MM.1S (cell line): ENCODE data around the gene LDHAL6A.

Experiments
- DNase-seq: peaks from one replicate; pipeline ENCODE4 v3.0.0-alpha.2; 2015
- H2AFZ ChIP-seq: fragments of 300-600 bp; sonication (generic); 2 replicates; pipeline ENCODE4 v1.6.0; 2016; ENCODE audit warnings: antibody characterized with exemption, low read length
- H3F3A ChIP-seq: fragments of 300-600 bp; sonication (generic); 2 replicates; pipeline ENCODE4 v1.6.1; 2016; ENCODE audit warnings: mild to moderate bottlenecking, antibody characterized with exemption, low read length, moderate library complexity, mixed read lengths; ENCODE audit not compliant: insufficient read depth
- H3K27ac ChIP-seq: fragments of 300-600 bp; sonication (generic); 2 replicates; pipeline ENCODE4 v1.5.1; 2016; ENCODE audit warnings: mild to moderate bottlenecking, low read length
- H3K27me3 ChIP-seq: fragments of 300-600 bp; sonication (generic); replicated peaks from 2 replicates; pipeline ENCODE4 v1.6.0; 2016; ENCODE audit warnings: low read length; ENCODE audit not compliant: insufficient read depth
- H3K36me3 ChIP-seq: fragments of 300-600 bp; sonication (generic); replicated peaks from 2 replicates; pipeline ENCODE4 v1.6.1; 2016; ENCODE audit warnings: mild to moderate bottlenecking, low read length, mixed read lengths; ENCODE audit not compliant: insufficient read depth
- H3K4me1 ChIP-seq: fragments of 300-600 bp; sonication (generic); 2 replicates; pipeline ENCODE4 v1.6.1; 2016; ENCODE audit warnings: low read length, mixed read lengths
- H3K4me2 ChIP-seq: fragments of 300-600 bp; sonication (generic); 2 replicates; pipeline ENCODE4 v1.6.0; 2016; ENCODE audit warnings: low read depth, low read length
- H3K4me3 ChIP-seq: fragments of 300-600 bp; sonication (generic); 2 replicates; pipeline ENCODE4 v1.5.1; 2016; ENCODE audit warnings: low read length, mixed read lengths
- H3K79me2 ChIP-seq: fragments of 300-600 bp; sonication (generic); 2 replicates; pipeline ENCODE4 v1.6.1; 2016; ENCODE audit warnings: mixed run types, low read length, mixed read lengths
- H3K9ac ChIP-seq: fragments of 300-600 bp; sonication (generic); 2 replicates; pipeline ENCODE4 v1.6.1; 2016; ENCODE audit warnings: low read length, mixed read lengths
- H3K9me2 ChIP-seq: fragments of 300-600 bp; sonication (generic); replicated peaks from 2 replicates; pipeline ENCODE4 v1.6.1; 2016; ENCODE audit warnings: mild to moderate bottlenecking, low read length, mixed read lengths; ENCODE audit not compliant: insufficient read depth
- H3K9me3 ChIP-seq: fragments of 300-600 bp; sonication (generic); replicated peaks from 2 replicates; pipeline ENCODE4 v1.6.1; 2016; ENCODE audit warnings: mild to moderate bottlenecking, low read length, mixed read lengths; ENCODE audit not compliant: insufficient read depth
- H4K20me1 ChIP-seq: fragments of 300-600 bp; sonication (generic); 2 replicates; pipeline ENCODE4 v1.6.1; 2016; ENCODE audit warnings: mild to moderate bottlenecking, low read length, moderate library complexity, mixed read lengths; ENCODE audit not compliant: insufficient read depth
- EZH2 ChIP-seq: fragments of 300-600 bp; sonication (generic); optimal IDR thresholded peaks from 2 replicates; pipeline ENCODE3; 2017; ENCODE audit warnings: low read depth, mild to moderate bottlenecking, antibody characterized with exemption, low read length, mixed read lengths
- EZH2phosphoT487 ChIP-seq: fragments of 300-600 bp; sonication (generic); IDR thresholded peaks from 2 replicates; pipeline ENCODE4 v1.6.1; 2018; ENCODE audit warnings: antibody characterized with exemption, low read length
- TF ChIP-seq, protein P1 (sequence below): fragments of 300-600 bp; sonication (generic); IDR thresholded peaks from 2 replicates; pipeline ENCODE4 v1.5.1; 2016; ENCODE audit warnings: antibody characterized with exemption, low read length, mixed read lengths

The LDHAL6A gene

DNA sequence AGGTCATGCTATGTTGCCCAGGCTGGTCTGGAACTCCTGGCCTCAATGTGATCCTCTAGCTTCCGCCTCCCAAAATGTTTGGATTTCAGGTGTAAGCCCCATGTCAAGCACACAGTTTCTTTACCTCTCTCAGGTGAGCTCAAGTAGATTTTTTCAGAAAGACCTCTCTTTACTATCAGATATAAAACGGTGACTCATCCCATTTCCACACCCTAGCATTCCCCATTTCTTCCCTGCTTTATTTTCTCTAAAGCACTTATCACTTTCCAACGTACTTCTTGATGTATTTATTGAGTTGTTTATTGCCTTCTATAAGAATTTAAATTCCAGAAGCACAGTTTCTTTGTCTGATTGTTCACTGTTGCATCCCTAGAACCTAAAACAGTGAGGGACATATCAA is 67.4 kb downstream of the LDHAL6A start:
- Histone ChIP-seq H3K27ac (no peak overlapping the region), H3K79me2 (peaks cover 70% of the 10 kb centered on the region), H3K27me3 (no peaks in the 10 kb centered on the region), H3K4me1 (peaks cover 7% of the 10 kb centered on the region), H2AFZ (no peak overlapping the region), H3K9ac (no peak overlapping the region), H3F3A (peaks cover 16% of the 10 kb centered on the region; the same call in 1 of the 2 replicates), H3K9me2 (no peaks in the 10 kb centered on the region), H3K4me3 (no peak overlapping the region), H4K20me1 (no peaks in the 10 kb centered on the region), H3K36me3 (no peaks in the 10 kb centered on the region), H3K9me3 (no peaks in the 10 kb centered on the region), H3K4me2 (no peak overlapping the region)
- TF ChIP-seq EZH2, result no peak
- DNase-seq, result no peak

DNA sequence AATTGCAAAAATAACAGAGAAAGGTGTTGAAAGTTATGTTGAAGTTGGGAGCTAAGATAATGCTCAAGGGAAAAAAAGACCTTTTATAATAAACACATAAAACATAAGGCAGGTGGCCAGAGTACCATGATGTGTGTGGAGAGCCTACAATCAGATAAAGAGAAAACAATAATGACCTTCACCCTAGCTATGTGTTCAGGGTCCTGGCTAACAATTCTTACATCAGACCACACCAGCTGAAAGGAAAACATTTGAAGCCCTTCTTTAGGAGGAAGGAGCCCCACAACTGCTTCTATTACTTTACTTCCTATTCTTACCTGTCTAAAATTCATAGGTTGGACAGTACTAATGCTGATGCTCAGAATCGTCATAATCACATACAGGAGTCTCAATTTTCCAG is 68.6 kb downstream of the LDHAL6A start:
- H3K79me2 ChIP-seq, result peaks cover 70% of the 10 kb centered on the region
- TF ChIP-seq EZH2 (no peak), EZH2phosphoT487 (no peak)
- TF ChIP-seq, protein P1, sequence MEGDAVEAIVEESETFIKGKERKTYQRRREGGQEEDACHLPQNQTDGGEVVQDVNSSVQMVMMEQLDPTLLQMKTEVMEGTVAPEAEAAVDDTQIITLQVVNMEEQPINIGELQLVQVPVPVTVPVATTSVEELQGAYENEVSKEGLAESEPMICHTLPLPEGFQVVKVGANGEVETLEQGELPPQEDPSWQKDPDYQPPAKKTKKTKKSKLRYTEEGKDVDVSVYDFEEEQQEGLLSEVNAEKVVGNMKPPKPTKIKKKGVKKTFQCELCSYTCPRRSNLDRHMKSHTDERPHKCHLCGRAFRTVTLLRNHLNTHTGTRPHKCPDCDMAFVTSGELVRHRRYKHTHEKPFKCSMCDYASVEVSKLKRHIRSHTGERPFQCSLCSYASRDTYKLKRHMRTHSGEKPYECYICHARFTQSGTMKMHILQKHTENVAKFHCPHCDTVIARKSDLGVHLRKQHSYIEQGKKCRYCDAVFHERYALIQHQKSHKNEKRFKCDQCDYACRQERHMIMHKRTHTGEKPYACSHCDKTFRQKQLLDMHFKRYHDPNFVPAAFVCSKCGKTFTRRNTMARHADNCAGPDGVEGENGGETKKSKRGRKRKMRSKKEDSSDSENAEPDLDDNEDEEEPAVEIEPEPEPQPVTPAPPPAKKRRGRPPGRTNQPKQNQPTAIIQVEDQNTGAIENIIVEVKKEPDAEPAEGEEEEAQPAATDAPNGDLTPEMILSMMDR, result no peak
- H3K9me3 ChIP-seq, result no peaks in the 10 kb centered on the region
- no peak overlapping the region for H3K4me3 ChIP-seq
- H3K4me2 ChIP-seq, result no peak overlapping the region
- H3K9me2 ChIP-seq, result no peaks in the 10 kb centered on the region
- peaks cover 16% of the 10 kb centered on the region; the same call in 1 of the 2 replicates for H3F3A ChIP-seq
- no peaks in the 10 kb centered on the region for H3K36me3 ChIP-seq
- H3K27ac ChIP-seq, result no peak overlapping the region
- H2AFZ ChIP-seq, result no peak overlapping the region
- no peaks in the 10 kb centered on the region for H3K27me3 ChIP-seq
- peaks cover 7% of the 10 kb centered on the region for H3K4me1 ChIP-seq
- H3K9ac ChIP-seq, result no peak overlapping the region
- DNase-seq, result no peak
- H4K20me1 ChIP-seq, result no peaks in the 10 kb centered on the region

DNA sequence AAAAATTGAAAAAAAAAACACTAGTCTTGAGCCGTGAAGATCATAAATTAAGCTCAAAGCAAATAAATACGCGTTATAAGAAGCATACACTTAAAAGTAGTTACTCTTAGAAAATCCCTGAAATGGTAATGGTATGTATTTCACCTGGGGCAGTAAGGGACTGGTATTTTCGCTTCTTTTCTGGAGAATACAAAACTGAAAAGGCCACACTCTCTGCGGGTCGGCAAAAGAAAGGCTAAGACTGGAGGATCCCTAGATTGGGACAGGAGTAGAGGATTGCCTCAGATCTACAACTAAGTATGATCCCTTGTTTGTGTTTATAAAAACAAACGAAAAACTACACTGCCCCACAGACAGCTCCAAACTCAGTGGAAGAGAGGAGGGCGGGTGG is 70.5 kb downstream of the LDHAL6A start:
- H3K4me1 ChIP-seq, result peaks cover 7% of the 10 kb centered on the region
- H3K36me3 ChIP-seq, result no peaks in the 10 kb centered on the region
- peak overlapping the region; percentile 81 for H2AFZ ChIP-seq
- no peaks in the 10 kb centered on the region for H4K20me1 ChIP-seq
- H3K27me3 ChIP-seq, result no peaks in the 10 kb centered on the region
- peaks cover 16% of the 10 kb centered on the region; the same call in 1 of the 2 replicates for H3F3A ChIP-seq
- H3K9me3 ChIP-seq, result no peaks in the 10 kb centered on the region
- TF ChIP-seq EZH2 (no peak), EZH2phosphoT487 (no peak)
- TF ChIP-seq, protein P1, result no peak
- no peak for DNase-seq
- peak overlapping the region; percentile 95 for H3K9ac ChIP-seq
- H3K4me2 ChIP-seq, result peak overlapping the region; percentile 93
- peak overlapping the region; percentile 93 for H3K4me3 ChIP-seq
- peaks cover 62% of the 10 kb centered on the region for H3K79me2 ChIP-seq
- no peaks in the 10 kb centered on the region for H3K9me2 ChIP-seq
- H3K27ac ChIP-seq, result peak overlapping the region; percentile 90

GRCh38 chr11:18526521-18527296 is 71.1 kb downstream of the LDHAL6A start, which contains the start of gene TSG101:
Gene TSG101, minus strand, starts transcription at chr11:18526942. Its CDS starts 126 bp downstream, at chr11:18526816.
- Histone ChIP-seq H3K79me2 (peaks cover 57% of the 10 kb centered on the region), H3K9ac (peak within 1 kb of the TSS; percentile 95), H3K27ac (peak within 1 kb of the TSS; percentile 90), H3K4me2 (peak within 1 kb of the TSS; percentile 93), H3K4me1 (peaks cover 7% of the 10 kb centered on the region), H3K9me2 (no peaks in the 10 kb centered on the region), H3K4me3 (peak within 1 kb of the TSS; percentile 93), H2AFZ (peak within 1 kb of the TSS; percentile 81), H3F3A (peaks cover 16% of the 10 kb centered on the region; the same call in 1 of the 2 replicates), H3K27me3 (no peaks in the 10 kb centered on the region), H4K20me1 (no peaks in the 10 kb centered on the region), H3K36me3 (no peaks in the 10 kb centered on the region), H3K9me3 (no peaks in the 10 kb centered on the region)
- TF ChIP-seq EZH2phosphoT487, result no peak
- peak; percentile 92 for DNase-seq
